Middle frontal gyrus (tissue), 1 donor: Measurements from ENCODE around the gene EXOC6B.

Experiments used
- DNase-seq: peaks from one replicate; pipeline ENCODE4 v3.0.0-alpha.2; 2015; ENCODE audit warnings: low spot score; ENCODE audit errors: extremely low spot score

Gene EXOC6B

GRCh38 chr2:72378753-72379348 lies 447.0 kb downstream of the EXOC6B start:
- DNase-seq, result no peak

GRCh38 chr2:72367530-72368225 lies 458.2 kb downstream of the EXOC6B start:
- no peak for DNase-seq

- DNase-seq, result no peak
Observed at GRCh38 chr2:72363406-72363805, 462.4 kb downstream of the EXOC6B start.

- no peak for DNase-seq
Observed at GRCh38 chr2:72362733-72363132, 463.1 kb downstream of the EXOC6B start.

GRCh38 chr2:72361521-72361920 lies 464.3 kb downstream of the EXOC6B start:
- no peak for DNase-seq

- DNase-seq, result no peak
Observed at GRCh38 chr2:72361042-72361441, 464.8 kb downstream of the EXOC6B start.

- no peak for DNase-seq
Observed at GRCh38 chr2:72350852-72351251, 475.0 kb downstream of the EXOC6B start.

GRCh38 chr2:72349016-72349415 lies 476.8 kb downstream of the EXOC6B start:
- DNase-seq, result no peak

- no peak for DNase-seq
Observed at GRCh38 chr2:72347081-72347480, 478.8 kb downstream of the EXOC6B start.

- DNase-seq, result no peak
Observed at GRCh38 chr2:72341639-72342038, 484.2 kb downstream of the EXOC6B start.

GRCh38 chr2:72340665-72341064 lies 485.2 kb downstream of the EXOC6B start:
- no peak for DNase-seq

- DNase-seq, result no peak
Observed at GRCh38 chr2:72338076-72338475, 487.8 kb downstream of the EXOC6B start.

- no peak for DNase-seq
Observed at GRCh38 chr2:72332720-72333119, 493.1 kb downstream of the EXOC6B start.

GRCh38 chr2:72330652-72331051 lies 495.2 kb downstream of the EXOC6B start:
- DNase-seq, result no peak

- no peak for DNase-seq
Observed at GRCh38 chr2:72326759-72327158, 499.1 kb downstream of the EXOC6B start.

GRCh38 chr2:72325592-72326422 lies 500.0 kb downstream of the EXOC6B start:
- no peak for DNase-seq

- DNase-seq, result no peak
Observed at GRCh38 chr2:72316774-72317173, 509.1 kb downstream of the EXOC6B start.

GRCh38 chr2:72300147-72300684 lies 525.6 kb downstream of the EXOC6B start:
- DNase-seq, result no peak

- DNase-seq, result no peak
Observed at GRCh38 chr2:72293620-72294019, 532.2 kb downstream of the EXOC6B start.

GRCh38 chr2:72292433-72292832 lies 533.4 kb downstream of the EXOC6B start:
- DNase-seq, result no peak

GRCh38 chr2:72291059-72291458 lies 534.8 kb downstream of the EXOC6B start:
- DNase-seq, result no peak

- DNase-seq, result no peak
Observed at GRCh38 chr2:72289736-72290135, 536.1 kb downstream of the EXOC6B start.
